ENCODE data around the gene ZNF516.
A peak's percentile ranks its signal among the peaks of the same experiment; 100 is the strongest.

Gene ZNF516

GRCh38 chr18:76369791-76370190 is 125.3 kb downstream of the ZNF516 start:
- in situ Hi-C loops (cut with MboI; ENCODE audit: low sequenced_read_pairs, unreplicated experiment): loop anchor here (25.0 kb wide), 1 partner anchor 1732 kb away; no protein-coding TSS in a partner anchor
- no peak for TF ChIP-seq CTCF (IDR thresholded peaks at IDR 0.05; ENCODE audit: borderline replicate concordance, control extremely low read depth, extremely low read depth, insufficient read depth, missing control alignments)
- no peak for DNase-seq (ENCODE audit: low spot score)

- no peak for DNase-seq (ENCODE audit: low spot score)
- no peak for TF ChIP-seq CTCF (IDR thresholded peaks at IDR 0.05; ENCODE audit: borderline replicate concordance, control extremely low read depth, extremely low read depth, insufficient read depth, missing control alignments)
- in situ Hi-C loops (cut with MboI; ENCODE audit: low sequenced_read_pairs, unreplicated experiment): loop anchor here (25.0 kb wide), 1 partner anchor 1732 kb away; no protein-coding TSS in a partner anchor
These were observed 126.1 kb downstream of the ZNF516 start for GRCh38 chr18:76368976-76369375.

GRCh38 chr18:76368271-76368670 is 126.8 kb downstream of the ZNF516 start:
- DNase-seq (ENCODE audit: low spot score): no peak
- in situ Hi-C loops (cut with MboI; ENCODE audit: low sequenced_read_pairs, unreplicated experiment): loop anchor here (25.0 kb wide), 1 partner anchor 1731 kb away; no protein-coding TSS in a partner anchor

GRCh38 chr18:76367168-76368125 is 127.6 kb downstream of the ZNF516 start:
- in situ Hi-C loops (cut with MboI; ENCODE audit: low sequenced_read_pairs, unreplicated experiment): loop anchor here (25.0 kb wide), 1 partner anchor 1730 kb away; no protein-coding TSS in a partner anchor
- no peak for DNase-seq (ENCODE audit: low spot score)
- TF ChIP-seq CTCF (IDR thresholded peaks at IDR 0.05; ENCODE audit: borderline replicate concordance, control extremely low read depth, extremely low read depth, insufficient read depth, missing control alignments): no peak

More at GRCh38 chr18:76368271-76368670, 126.8 kb downstream of the ZNF516 start:
- TF ChIP-seq CTCF (IDR thresholded peaks at IDR 0.05; ENCODE audit: borderline replicate concordance, control extremely low read depth, extremely low read depth, insufficient read depth, missing control alignments): no peak

GRCh38 chr18:76365561-76365960 is 129.5 kb downstream of the ZNF516 start:
- in situ Hi-C loops (cut with MboI; ENCODE audit: low sequenced_read_pairs, unreplicated experiment): loop anchor here (25.0 kb wide), 1 partner anchor 1728 kb away; no protein-coding TSS in a partner anchor
- no peak for TF ChIP-seq CTCF (IDR thresholded peaks at IDR 0.05; ENCODE audit: borderline replicate concordance, control extremely low read depth, extremely low read depth, insufficient read depth, missing control alignments)
- no peak for DNase-seq (ENCODE audit: low spot score)

- peak; percentile 77 for DNase-seq (ENCODE audit: low spot score)
- in situ Hi-C loops (cut with MboI; ENCODE audit: low sequenced_read_pairs, unreplicated experiment): loop anchor here (25.0 kb wide), 1 partner anchor 1727 kb away; no protein-coding TSS in a partner anchor
These were observed 130.5 kb downstream of the ZNF516 start for GRCh38 chr18:76364282-76365259.

More at GRCh38 chr18:76364282-76365259, 130.5 kb downstream of the ZNF516 start:
- TF ChIP-seq CTCF (IDR thresholded peaks at IDR 0.05; ENCODE audit: borderline replicate concordance, control extremely low read depth, extremely low read depth, insufficient read depth, missing control alignments): no peak
